Suppressor macrophage treated with lipopolysaccharide for 1 hour (primary cell): ENCODE results near the gene IQSEC3.

Source experiments
- DNase-seq, 3 donors: peaks; one replicate each; pipeline ENCODE4 v3.0.0-alpha.2; 2020 to 2022

IQSEC3 gene

GRCh38 chr12:143964-144649 lies 77.5 kb downstream of the IQSEC3 start:
- DNase-seq = no peak

GRCh38 chr12:144650-145284 lies 78.2 kb downstream of the IQSEC3 start:
- no peak for DNase-seq

GRCh38 chr12:145369-145960 lies 78.9 kb downstream of the IQSEC3 start:
- DNase-seq = no peak

GRCh38 chr12:147242-147641 lies 80.7 kb downstream of the IQSEC3 start:
- DNase-seq = no peak

GRCh38 chr12:148676-149416 lies 82.3 kb downstream of the IQSEC3 start:
- DNase-seq = no peak

- DNase-seq = no peak
Measured at GRCh38 chr12:151579-151978, 85.0 kb downstream of the IQSEC3 start.

GRCh38 chr12:152440-152839 lies 85.9 kb downstream of the IQSEC3 start:
- DNase-seq = peak; percentile 79 to 86 (median 81)

GRCh38 chr12:153080-153746 lies 86.6 kb downstream of the IQSEC3 start:
- peak; percentile 75 to 88 (median 81) for DNase-seq

GRCh38 chr12:154058-154457 lies 87.5 kb downstream of the IQSEC3 start:
- DNase-seq = no peak

GRCh38 chr12:155006-155405 lies 88.4 kb downstream of the IQSEC3 start:
- no peak for DNase-seq

- no peak for DNase-seq
Measured at GRCh38 chr12:155646-156045, 89.1 kb downstream of the IQSEC3 start.

- no peak for DNase-seq
Measured at GRCh38 chr12:156945-157344, 90.4 kb downstream of the IQSEC3 start.

- DNase-seq = no peak
Measured at GRCh38 chr12:157644-158043, 91.1 kb downstream of the IQSEC3 start.

GRCh38 chr12:159156-159782 lies 92.7 kb downstream of the IQSEC3 start:
- peak; percentile 35 to 47 (median 39) for DNase-seq

GRCh38 chr12:160858-161257 lies 94.3 kb downstream of the IQSEC3 start:
- DNase-seq = no peak

- no peak for DNase-seq
Measured at GRCh38 chr12:161823-162222, 95.3 kb downstream of the IQSEC3 start.

GRCh38 chr12:162467-163307 lies 96.1 kb downstream of the IQSEC3 start:
- no peak for DNase-seq

GRCh38 chr12:163406-163986 lies 96.9 kb downstream of the IQSEC3 start:
- no peak for DNase-seq

GRCh38 chr12:164207-164606 lies 97.6 kb downstream of the IQSEC3 start:
- DNase-seq = no peak

GRCh38 chr12:165862-166368 lies 99.3 kb downstream of the IQSEC3 start:
- DNase-seq = no peak
